Measurements from ENCODE around the gene CSMD2. TPM values are rescaled to one million over a fixed set of nuclear protein-coding genes. Genes with fewer than 3 reads are reported as not detected.

Gene CSMD2
- total and polyA plus RNA-seq, 7 donors = under 0.01 to 0.83 (median 0.16) TPM

GRCh38 chr1:34140011-34140676 is 24.9 kb downstream of the CSMD2 start:
- intact Hi-C loops (cut with DNase I) = no loop called here
- H3K4me1 ChIP-seq = no peaks in the 10 kb centered on the region
- no peaks in the 10 kb centered on the region for H3K27me3 ChIP-seq
- no peak overlapping the region for H3K4me3 ChIP-seq
- WGBS, 2 donors = 56 to 61% methylated on average over 7 of the region's 7 CpGs
- TF ChIP-seq, protein P1, sequence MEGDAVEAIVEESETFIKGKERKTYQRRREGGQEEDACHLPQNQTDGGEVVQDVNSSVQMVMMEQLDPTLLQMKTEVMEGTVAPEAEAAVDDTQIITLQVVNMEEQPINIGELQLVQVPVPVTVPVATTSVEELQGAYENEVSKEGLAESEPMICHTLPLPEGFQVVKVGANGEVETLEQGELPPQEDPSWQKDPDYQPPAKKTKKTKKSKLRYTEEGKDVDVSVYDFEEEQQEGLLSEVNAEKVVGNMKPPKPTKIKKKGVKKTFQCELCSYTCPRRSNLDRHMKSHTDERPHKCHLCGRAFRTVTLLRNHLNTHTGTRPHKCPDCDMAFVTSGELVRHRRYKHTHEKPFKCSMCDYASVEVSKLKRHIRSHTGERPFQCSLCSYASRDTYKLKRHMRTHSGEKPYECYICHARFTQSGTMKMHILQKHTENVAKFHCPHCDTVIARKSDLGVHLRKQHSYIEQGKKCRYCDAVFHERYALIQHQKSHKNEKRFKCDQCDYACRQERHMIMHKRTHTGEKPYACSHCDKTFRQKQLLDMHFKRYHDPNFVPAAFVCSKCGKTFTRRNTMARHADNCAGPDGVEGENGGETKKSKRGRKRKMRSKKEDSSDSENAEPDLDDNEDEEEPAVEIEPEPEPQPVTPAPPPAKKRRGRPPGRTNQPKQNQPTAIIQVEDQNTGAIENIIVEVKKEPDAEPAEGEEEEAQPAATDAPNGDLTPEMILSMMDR (IDR thresholded peaks at IDR 0.05) = no peak
- no peak for TF ChIP-seq EP300 (IDR thresholded peaks at IDR 0.05)
- no peak for TF ChIP-seq POLR2AphosphoS5 (IDR thresholded peaks at IDR 0.05)
- TF ChIP-seq POLR2A (IDR thresholded peaks at IDR 0.05) = no peak
- no peaks in the 10 kb centered on the region for H3K9me3 ChIP-seq
- no peak for DNase-seq
- H3K27ac ChIP-seq = no peak overlapping the region
- no peaks in the 10 kb centered on the region for H3K36me3 ChIP-seq

- no peak overlapping the region for H3K27ac ChIP-seq
- no peaks in the 10 kb centered on the region for H3K27me3 ChIP-seq
- no peak for TF ChIP-seq POLR2A (IDR thresholded peaks at IDR 0.05)
- intact Hi-C loops (cut with DNase I) = no loop called here
- H3K36me3 ChIP-seq = no peaks in the 10 kb centered on the region
- H3K4me1 ChIP-seq = no peaks in the 10 kb centered on the region
- no peaks in the 10 kb centered on the region for H3K9me3 ChIP-seq
- H3K4me3 ChIP-seq = no peak overlapping the region
- 70 to 81% methylated on average over 3 of the region's 3 CpGs for WGBS, 2 donors
- no peak for DNase-seq
These were observed 27.6 kb downstream of the CSMD2 start for GRCh38 chr1:34137411-34137810.

DNA sequence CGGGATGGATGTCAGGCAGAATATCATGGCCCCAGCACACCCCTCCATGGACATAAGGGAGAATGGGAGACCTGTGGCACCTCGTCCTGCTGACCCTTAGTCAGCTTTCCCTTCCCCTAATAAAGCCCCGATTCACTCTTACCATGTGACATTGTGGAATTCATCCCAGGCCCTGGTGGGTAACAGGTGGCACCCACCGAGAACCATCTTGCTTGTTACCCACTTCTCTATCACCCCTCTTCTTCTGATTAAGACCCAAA is 32.9 kb downstream of the CSMD2 start:
- no peaks in the 10 kb centered on the region for H3K4me1 ChIP-seq
- H3K36me3 ChIP-seq = no peaks in the 10 kb centered on the region
- TF ChIP-seq POLR2A (IDR thresholded peaks at IDR 0.05) (no peak), EP300 (IDR thresholded peaks at IDR 0.05) (no peak), POLR2AphosphoS5 (IDR thresholded peaks at IDR 0.05) (no peak)
- TF ChIP-seq, protein P1 (IDR thresholded peaks at IDR 0.05) = no peak
- intact Hi-C loops (cut with DNase I) = no loop called here
- H3K27ac ChIP-seq = no peak overlapping the region
- H3K27me3 ChIP-seq = peaks cover 0 to 2% (median 0%) of the 10 kb centered on the region in 3 donors
- WGBS, 2 donors = 76 to 80% methylated on average over 4 of the region's 4 CpGs
- H3K4me3 ChIP-seq = no peak overlapping the region
- DNase-seq = no peak
- H3K9me3 ChIP-seq = no peaks in the 10 kb centered on the region

DNA sequence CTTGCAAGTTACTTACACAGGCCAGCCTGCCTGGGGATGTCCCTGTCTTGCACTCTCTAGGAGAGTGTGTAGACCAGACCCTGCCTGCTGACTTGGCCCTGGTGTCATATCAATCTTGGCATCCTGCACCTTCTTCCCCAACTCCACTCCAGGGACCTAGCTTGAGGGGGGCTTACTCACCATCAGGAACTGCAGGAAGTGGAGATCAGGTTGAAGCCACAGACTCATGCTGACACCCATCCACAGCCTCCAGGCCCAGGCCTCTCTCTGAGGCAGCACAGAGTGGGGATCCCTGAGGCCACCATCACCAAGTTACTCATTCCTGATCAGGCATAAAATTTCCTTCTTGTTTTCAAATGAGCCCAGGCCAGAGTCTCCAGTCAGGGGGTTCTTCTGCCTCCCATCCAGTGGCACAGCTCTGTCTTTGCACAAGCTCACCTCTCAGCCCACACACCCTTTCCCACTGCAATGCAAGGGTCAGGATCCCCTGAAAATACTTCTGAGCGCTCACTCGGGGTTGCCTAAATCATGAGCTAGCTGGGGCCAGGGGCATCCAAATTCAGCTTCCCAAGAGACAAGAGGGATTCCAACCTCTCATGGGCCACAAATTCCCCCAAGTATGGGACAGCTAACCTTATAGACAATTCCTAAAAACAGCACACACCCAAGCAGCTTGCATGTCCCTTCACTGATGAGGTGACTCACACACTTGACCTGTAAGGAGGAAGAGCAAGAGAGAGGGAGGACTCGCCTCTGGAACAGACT is 33.5 kb downstream of the CSMD2 start:
- no peaks in the 10 kb centered on the region for H3K4me1 ChIP-seq
- no peak overlapping the region for H3K27ac ChIP-seq
- H3K4me3 ChIP-seq = no peak overlapping the region
- H3K36me3 ChIP-seq = no peaks in the 10 kb centered on the region
- TF ChIP-seq EP300 (IDR thresholded peaks at IDR 0.05) = no peak
- no peak for TF ChIP-seq POLR2A (IDR thresholded peaks at IDR 0.05)
- TF ChIP-seq, protein P1 (IDR thresholded peaks at IDR 0.05) = no peak
- no peak for TF ChIP-seq POLR2AphosphoS5 (IDR thresholded peaks at IDR 0.05)
- no peak for DNase-seq
- no peaks in the 10 kb centered on the region for H3K9me3 ChIP-seq
- WGBS, 2 donors = 89 to 91% methylated on average over 3 of the region's 3 CpGs
- H3K27me3 ChIP-seq = peaks cover 0 to 5% (median 0%) of the 10 kb centered on the region in 3 donors
- intact Hi-C loops (cut with DNase I) = no loop called here

DNA sequence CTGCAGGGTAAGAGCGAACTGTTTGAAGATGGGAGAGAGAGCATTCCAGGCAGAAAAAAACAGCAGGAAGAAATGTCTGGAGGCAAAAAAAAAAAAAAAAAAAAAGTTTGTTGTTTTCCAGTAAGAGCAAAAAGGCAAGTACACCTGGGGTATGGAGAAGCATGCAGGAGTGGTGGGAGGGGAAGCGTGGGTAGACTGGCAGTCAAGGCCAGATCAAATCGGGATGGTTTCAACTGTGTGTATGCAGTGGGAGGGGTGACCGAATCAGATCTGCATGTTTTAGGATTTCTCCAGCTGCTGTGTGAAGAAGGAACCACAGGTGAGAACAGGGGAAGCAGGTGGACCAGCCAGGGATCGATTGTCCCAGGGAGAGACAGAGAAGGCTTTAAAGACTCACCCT is 34.7 kb downstream of the CSMD2 start:
- 73 to 84% methylated on average over 5 of the region's 5 CpGs for WGBS, 2 donors
- Histone ChIP-seq H3K4me3 (no peak overlapping the region), H3K4me1 (no peaks in the 10 kb centered on the region), H3K27me3 (peaks cover 0 to 5% (median 0%) of the 10 kb centered on the region in 3 donors), H3K27ac (no peak overlapping the region), H3K36me3 (no peaks in the 10 kb centered on the region), H3K9me3 (no peaks in the 10 kb centered on the region)
- DNase-seq = no peak
- TF ChIP-seq POLR2A (IDR thresholded peaks at IDR 0.05) (no peak), EP300 (IDR thresholded peaks at IDR 0.05) (no peak)
- intact Hi-C loops (cut with DNase I) = no loop called here

Data from sigmoid colon (tissue), 7 donors.